Transverse colon (tissue), 4 donors: Measurements from ENCODE around the gene NCBP3. TPM values are rescaled to one million over a fixed set of nuclear protein-coding genes. Genes with fewer than 3 reads are reported as not detected.
A peak's percentile ranks its signal among the peaks of the same experiment; 100 is the strongest.

Experiments
- DNase-seq: peaks from one replicate; pipeline ENCODE4 v3.0.0-alpha.2; 2019
- H3K27ac ChIP-seq, 4 donors: fragments of 200-600 bp; sonication (generic); 2 replicates each; pipeline ENCODE4 v1.5.1; 2016 to 2018; ENCODE audit warnings: inconsistent platforms in 4 of 4
- H3K27me3 ChIP-seq: fragments of 200-600 bp; sonication (generic); 2 replicates; pipeline ENCODE4 v1.5.1; 2017; ENCODE audit warnings: inconsistent platforms
- H3K36me3 ChIP-seq, 4 donors: fragments of 200-600 bp; sonication (generic); 2 replicates each; pipeline ENCODE4 v1.5.1; 2017 to 2019; ENCODE audit warnings: inconsistent platforms in 4 of 4
- H3K4me1 ChIP-seq, 4 donors: fragments of 200-600 bp; sonication (generic); 2 replicates each; pipeline ENCODE4 v1.5.1; 2017 to 2020; ENCODE audit warnings: inconsistent platforms in 4 of 4
- H3K4me3 ChIP-seq, 4 donors: fragments of 200-600 bp; sonication (generic); 1 replicate in 1 of 4; 2 replicates in 3 of 4; pipeline versions ENCODE4 v1.5.1 to v1.6.1; 2017 to 2019; ENCODE audit warnings: inconsistent platforms in 4 of 4
- H3K9me3 ChIP-seq, 2 donors: fragments of 200-600 bp; sonication (generic); 2 replicates each; pipeline ENCODE4 v1.5.1; 2017 to 2019; ENCODE audit warnings: inconsistent platforms in 2 of 2
- EP300 ChIP-seq: sonication (generic); formaldehyde crosslinking; IDR thresholded peaks from one replicate; pipeline ENCODE4 v1.6.1; 2017; ENCODE audit warnings: antibody characterized with exemption, low read depth
- POLR2A ChIP-seq: fragments of 450-650 bp; IDR thresholded peaks from one replicate; pipeline ENCODE4 v1.6.1; 2016; ENCODE audit warnings: antibody characterized with exemption, mild to moderate bottlenecking, moderate library complexity
- POLR2AphosphoS5 ChIP-seq, 3 donors: sonication (generic); formaldehyde crosslinking; IDR thresholded peaks; one replicate each; pipeline ENCODE4 v1.6.1; 2016; ENCODE audit warnings: antibody characterized with exemption in 3 of 3
- WGBS, 2 donors: methylation state at CpG; one replicate each; pipeline ENCODE4 v1.1.5; 2018; ENCODE audit warnings: low coverage in 1 of 2; 5-methylcytosine and 5-hydroxymethylcytosine counted together
- in situ Hi-C, 4 donors: fragments of 200-750 bp; cut with MboI; loops; one replicate each; pipeline versions ENCODE4 v1.15.0 to v1.15.1; 2017; ENCODE audit warnings: low sequenced_read_pairs in 3 of 4, low pct_ligation_motif_present in 1 of 4, low pct_unique_long_range_greater_than_20kb in 1 of 4
- intact Hi-C: fragments of 100-400 bp; cut with DNase I; formaldehyde crosslinking; loops from one replicate; pipeline ENCODE4 v1.15.1; 2023; ENCODE audit warnings: low total_unique reads
- total RNA-seq, 4 donors: library from RNA; depleted of rRNA; stranded (reverse); fragments of >200 nt; gene quantifications; one replicate each; pipeline ENCODE4 v1.1.0, GENCODE V29; 2016
- TF ChIP-seq, protein P1 (sequence below), 5 experiments: fragments of 200-600 bp in 3 of 5; fragments of 450-650 bp in 2 of 5; sonication (generic) in 3 of 5; IDR thresholded peaks; 1 replicate in 2 of 5; 2 replicates in 3 of 5; pipeline ENCODE4 v1.5.1; 2016 to 2017; ENCODE audit warnings: antibody characterized with exemption in 5 of 5, inconsistent platforms in 3 of 5, mild to moderate bottlenecking in 2 of 5, moderate library complexity in 1 of 5

The NCBP3 gene
- total RNA-seq, 4 donors from 2014 or later, result 28.9 to 55.6 (median 45.8) TPM

GRCh38 chr17:3799181-3799945 is 46.7 kb downstream of the NCBP3 start:
- DNase-seq, result no peak

DNA sequence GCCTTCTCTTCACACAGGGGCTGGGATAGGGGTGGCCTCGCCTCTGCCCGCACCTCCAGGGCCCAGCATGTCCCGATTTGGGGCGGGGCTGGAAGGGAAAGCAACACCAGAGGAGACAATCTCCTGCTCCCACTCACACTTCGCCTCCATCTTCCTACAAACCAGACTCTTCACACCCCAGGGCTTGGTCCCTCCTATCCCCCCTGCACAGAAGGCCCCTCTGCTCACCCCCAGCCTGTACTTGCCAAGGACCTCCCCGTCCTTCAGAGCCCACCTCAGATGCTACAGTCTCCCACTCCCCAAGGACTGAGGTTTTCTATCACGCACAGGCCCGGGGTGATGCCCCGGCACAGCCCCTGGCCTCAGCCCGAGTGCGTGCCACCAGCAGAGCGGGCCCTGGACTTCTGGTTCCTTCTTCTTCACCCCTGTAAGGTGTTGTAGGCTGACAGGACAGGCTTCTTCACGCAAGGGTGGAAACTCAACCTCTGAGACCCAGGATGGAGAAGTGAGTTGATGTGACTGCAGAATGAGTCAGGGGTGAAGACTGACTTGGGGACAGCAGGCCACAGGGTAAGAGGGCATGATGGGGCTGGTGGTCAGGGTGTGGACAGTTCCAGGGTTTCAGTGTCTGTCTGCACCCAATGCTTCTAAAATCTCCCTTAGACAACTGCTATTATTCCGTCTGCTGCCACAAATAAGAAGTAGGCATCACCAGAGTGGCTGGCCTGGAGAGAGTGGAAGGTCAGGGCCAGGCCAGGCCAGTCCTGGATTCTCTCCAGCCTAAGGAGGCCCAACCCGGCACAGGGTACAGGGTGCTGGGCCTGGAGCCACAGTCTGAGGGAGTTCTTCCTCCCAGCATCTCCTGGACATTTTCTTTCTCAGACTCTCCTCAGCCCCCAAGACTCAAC is 47.5 kb downstream of the NCBP3 start:
- intact Hi-C loops, result no loop called here

More at GRCh38 chr17:3799181-3799945, 46.7 kb downstream of the NCBP3 start:
- no peak overlapping the region for H3K27ac ChIP-seq
- intact Hi-C loops, result no loop called here
- H3K27me3 ChIP-seq, result no peaks in the 10 kb centered on the region
- TF ChIP-seq EP300, result no peak
- TF ChIP-seq POLR2A, result no peak
- no peak for TF ChIP-seq POLR2AphosphoS5 (IDR thresholded peaks at IDR 0.05)
- WGBS, 2 donors, result 89 to 100% methylated on average over 3 to 12 of the region's 12 CpGs
- in situ Hi-C loops, result no loop called here
- H3K9me3 ChIP-seq, result no peaks in the 10 kb centered on the region
- no peaks in the 10 kb centered on the region for H3K36me3 ChIP-seq
- peaks cover 0 to 4% (median 0%) of the 10 kb centered on the region in 4 donors for H3K4me1 ChIP-seq
- no peak overlapping the region for H3K4me3 ChIP-seq

GRCh38 chr17:3796822-3797170 is 49.2 kb downstream of the NCBP3 start:
- in situ Hi-C loops (no loop called here), intact Hi-C loops (no loop called here)
- no peaks in the 10 kb centered on the region for H3K27me3 ChIP-seq
- no peaks in the 10 kb centered on the region for H3K36me3 ChIP-seq
- no peak overlapping the region for H3K27ac ChIP-seq
- TF ChIP-seq POLR2AphosphoS5 (IDR thresholded peaks at IDR 0.05) (no peak), EP300 (no peak), POLR2A (no peak)
- TF ChIP-seq, protein P1, sequence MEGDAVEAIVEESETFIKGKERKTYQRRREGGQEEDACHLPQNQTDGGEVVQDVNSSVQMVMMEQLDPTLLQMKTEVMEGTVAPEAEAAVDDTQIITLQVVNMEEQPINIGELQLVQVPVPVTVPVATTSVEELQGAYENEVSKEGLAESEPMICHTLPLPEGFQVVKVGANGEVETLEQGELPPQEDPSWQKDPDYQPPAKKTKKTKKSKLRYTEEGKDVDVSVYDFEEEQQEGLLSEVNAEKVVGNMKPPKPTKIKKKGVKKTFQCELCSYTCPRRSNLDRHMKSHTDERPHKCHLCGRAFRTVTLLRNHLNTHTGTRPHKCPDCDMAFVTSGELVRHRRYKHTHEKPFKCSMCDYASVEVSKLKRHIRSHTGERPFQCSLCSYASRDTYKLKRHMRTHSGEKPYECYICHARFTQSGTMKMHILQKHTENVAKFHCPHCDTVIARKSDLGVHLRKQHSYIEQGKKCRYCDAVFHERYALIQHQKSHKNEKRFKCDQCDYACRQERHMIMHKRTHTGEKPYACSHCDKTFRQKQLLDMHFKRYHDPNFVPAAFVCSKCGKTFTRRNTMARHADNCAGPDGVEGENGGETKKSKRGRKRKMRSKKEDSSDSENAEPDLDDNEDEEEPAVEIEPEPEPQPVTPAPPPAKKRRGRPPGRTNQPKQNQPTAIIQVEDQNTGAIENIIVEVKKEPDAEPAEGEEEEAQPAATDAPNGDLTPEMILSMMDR (IDR thresholded peaks at IDR 0.05), result no peak
- no peaks in the 10 kb centered on the region for H3K9me3 ChIP-seq
- no peaks in the 10 kb centered on the region for H3K4me1 ChIP-seq
- WGBS, 2 donors, result 84 to 90% methylated on average over 2 to 9 of the region's 9 CpGs
- no peak overlapping the region for H3K4me3 ChIP-seq
- DNase-seq, result no peak

More for the DNA sequence above, 47.5 kb downstream of the NCBP3 start:
- Histone ChIP-seq H3K4me1 (peaks cover 0 to 4% (median 0%) of the 10 kb centered on the region in 4 donors), H3K27ac (no peak overlapping the region), H3K9me3 (no peaks in the 10 kb centered on the region), H3K36me3 (no peaks in the 10 kb centered on the region), H3K4me3 (no peak overlapping the region), H3K27me3 (no peaks in the 10 kb centered on the region)
- in situ Hi-C loops, result no loop called here
- 81% methylated on average over 5 to 15 of the region's 15 CpGs for WGBS, 2 donors
- TF ChIP-seq POLR2A, result no peak
- TF ChIP-seq, protein P1 (IDR thresholded peaks at IDR 0.05), result no peak
- no peak for TF ChIP-seq EP300
- no peak for DNase-seq

DNA sequence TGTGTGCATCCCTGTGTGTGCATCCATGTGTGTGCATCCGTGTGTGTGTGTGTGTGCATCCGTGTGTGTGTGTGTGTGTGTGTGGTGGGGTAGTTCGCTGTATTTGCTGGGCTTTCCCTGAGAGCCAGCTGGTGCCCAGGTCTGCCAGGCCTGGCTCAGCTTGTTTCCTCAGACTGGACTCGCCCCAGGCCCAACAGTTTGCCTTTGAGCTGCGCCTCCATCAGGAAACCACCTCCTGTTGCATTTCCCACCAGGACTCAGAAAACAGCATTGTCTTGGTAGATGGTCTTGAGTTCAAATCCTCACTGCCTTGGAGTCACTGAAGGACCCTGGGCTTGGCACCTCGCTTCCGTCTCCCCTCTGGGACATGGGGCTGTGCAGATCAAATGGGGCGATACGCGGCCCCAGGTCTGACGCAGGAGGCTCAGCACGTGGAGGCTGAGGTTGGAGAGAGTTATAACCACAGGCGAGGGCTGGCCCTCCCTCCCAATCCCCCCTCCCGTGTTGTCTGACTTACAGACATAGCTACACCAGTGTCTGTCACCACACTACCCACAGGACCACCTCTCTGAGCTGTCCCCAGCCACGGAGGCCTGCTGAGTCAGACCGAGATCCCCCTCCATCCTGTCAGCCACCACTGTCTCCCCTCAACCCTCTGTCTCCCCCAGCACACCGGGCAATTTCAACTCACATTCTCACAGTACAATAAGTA is 49.8 kb downstream of the NCBP3 start:
- in situ Hi-C loops, result no loop called here
- intact Hi-C loops, result no loop called here
- no peaks in the 10 kb centered on the region for H3K27me3 ChIP-seq
- H3K36me3 ChIP-seq, result no peaks in the 10 kb centered on the region
- no peaks in the 10 kb centered on the region for H3K9me3 ChIP-seq
- peak; percentile 57 for DNase-seq
- 53% methylated on average over 16 of the region's 17 CpGs; no CpG with 5 or more reads in 1 of the 2 donors for WGBS, 2 donors
- no peak overlapping the region for H3K27ac ChIP-seq
- no peak overlapping the region for H3K4me3 ChIP-seq
- H3K4me1 ChIP-seq, result no peaks in the 10 kb centered on the region
- TF ChIP-seq EP300 (no peak), POLR2A (no peak)
- TF ChIP-seq, protein P1 (IDR thresholded peaks at IDR 0.05), result no peak
